AG09319 (cell line): Measurements from ENCODE around the gene PRKAR1A.
"Not testable (repeated sequence)": the region's sequence is repeated elsewhere in the genome, so short reads cannot be mapped to it uniquely, and the experiment has no call there.

Source experiments
- DNase-seq: peaks from one replicate; pipeline ENCODE4 v3.0.0-alpha.2; 2010; ENCODE audit warnings: low read depth; ENCODE audit errors: extremely low read depth
- TF ChIP-seq, protein P1 (sequence below): IDR thresholded peaks from 2 replicates; pipeline ENCODE4 v1.5.1; 2011; ENCODE audit warnings: low read depth, mild to moderate bottlenecking, inconsistent platforms, low read length, moderate library complexity

The PRKAR1A gene

DNA sequence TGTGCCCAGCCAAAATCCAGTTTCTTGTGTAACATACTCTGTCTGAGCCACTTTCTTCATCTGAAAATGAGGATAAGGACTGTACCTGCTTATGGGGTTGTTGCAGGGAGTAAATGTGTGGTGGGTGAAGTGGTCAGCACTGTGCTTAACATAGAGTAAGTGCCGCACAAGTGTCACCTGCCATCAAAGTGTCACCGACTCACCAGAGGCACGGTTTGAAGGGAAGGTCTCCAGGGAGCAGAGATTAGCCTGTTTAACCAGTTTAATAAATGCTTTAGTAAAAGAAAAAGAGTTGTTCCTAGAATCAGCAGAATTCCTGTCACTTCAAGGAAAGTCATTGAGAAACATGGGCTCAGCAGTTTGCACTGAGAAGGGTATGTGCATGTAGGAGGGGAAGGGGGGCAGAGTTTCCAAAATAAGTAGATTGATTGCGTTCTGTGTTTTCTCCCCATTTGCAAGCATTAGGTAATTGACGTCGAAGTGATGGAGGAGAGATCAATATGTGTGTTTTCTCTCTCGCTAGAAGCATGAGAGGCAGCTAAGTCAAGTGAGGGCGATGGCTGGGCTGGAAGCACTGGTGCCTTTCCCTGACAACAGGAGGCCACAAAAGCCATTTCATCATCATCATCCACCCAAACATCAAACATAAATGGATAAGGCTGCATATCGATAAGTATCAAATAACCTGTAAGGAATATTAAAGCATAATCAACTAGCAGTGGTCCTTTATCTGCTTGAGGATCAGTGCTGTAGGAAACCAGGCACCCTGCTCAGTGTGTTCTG, 69.8 kb downstream of the PRKAR1A start:
- no peak for DNase-seq
- TF ChIP-seq, protein P1, sequence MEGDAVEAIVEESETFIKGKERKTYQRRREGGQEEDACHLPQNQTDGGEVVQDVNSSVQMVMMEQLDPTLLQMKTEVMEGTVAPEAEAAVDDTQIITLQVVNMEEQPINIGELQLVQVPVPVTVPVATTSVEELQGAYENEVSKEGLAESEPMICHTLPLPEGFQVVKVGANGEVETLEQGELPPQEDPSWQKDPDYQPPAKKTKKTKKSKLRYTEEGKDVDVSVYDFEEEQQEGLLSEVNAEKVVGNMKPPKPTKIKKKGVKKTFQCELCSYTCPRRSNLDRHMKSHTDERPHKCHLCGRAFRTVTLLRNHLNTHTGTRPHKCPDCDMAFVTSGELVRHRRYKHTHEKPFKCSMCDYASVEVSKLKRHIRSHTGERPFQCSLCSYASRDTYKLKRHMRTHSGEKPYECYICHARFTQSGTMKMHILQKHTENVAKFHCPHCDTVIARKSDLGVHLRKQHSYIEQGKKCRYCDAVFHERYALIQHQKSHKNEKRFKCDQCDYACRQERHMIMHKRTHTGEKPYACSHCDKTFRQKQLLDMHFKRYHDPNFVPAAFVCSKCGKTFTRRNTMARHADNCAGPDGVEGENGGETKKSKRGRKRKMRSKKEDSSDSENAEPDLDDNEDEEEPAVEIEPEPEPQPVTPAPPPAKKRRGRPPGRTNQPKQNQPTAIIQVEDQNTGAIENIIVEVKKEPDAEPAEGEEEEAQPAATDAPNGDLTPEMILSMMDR = no peak

DNA sequence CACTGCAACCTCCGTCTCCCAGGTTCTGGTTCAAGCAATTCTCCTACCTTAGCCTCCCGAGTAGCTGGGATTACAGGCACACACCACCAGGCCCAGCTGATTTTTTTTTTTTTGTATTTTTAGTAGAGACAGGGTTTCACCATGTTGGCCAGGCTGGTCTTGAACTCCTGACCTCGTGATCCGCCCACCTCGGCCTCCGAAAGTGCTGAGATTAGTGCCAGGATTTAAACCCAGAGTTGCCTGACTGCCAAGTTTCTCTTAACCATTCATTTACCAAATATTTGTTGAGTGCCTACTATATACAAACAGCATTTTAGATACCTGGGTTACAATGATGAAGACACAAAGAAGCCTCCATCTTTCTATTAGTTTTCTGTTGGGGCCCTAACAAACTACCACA, 70.6 kb downstream of the PRKAR1A start:
- DNase-seq = not testable (repeated sequence)

DNA sequence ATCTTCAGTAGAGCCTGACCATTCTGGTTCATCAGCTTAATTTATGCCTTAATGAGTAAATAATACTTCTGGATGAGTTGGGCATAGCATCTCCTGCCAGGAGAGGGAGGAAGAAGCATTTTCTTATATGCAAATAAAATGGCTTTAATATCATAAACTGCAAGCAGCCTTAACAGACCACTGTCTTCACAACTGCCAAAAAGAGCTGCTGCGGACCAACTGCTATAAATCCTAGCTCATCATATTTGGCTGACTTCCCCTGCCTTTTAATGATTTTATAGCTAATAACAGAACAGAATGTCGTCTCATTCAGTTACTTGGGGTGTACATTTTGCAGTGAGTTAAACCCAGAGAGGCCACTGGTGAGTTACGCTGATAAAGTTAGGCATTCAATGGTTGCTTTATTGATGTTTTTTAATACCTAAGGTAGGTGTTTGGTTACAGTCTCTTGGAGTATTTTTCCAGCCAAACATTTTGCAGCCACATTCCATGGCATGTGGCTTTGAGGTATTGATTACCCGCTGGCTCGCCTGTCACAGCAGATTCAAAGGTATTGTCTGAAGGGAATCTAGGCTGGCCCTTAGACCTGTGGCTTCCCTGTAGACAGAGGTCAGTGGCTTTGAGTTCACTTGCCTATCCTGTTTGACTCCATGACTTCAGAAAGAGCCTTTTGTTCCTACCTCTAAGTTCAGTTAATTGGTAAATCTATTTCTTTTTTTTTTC, 72.5 kb downstream of the PRKAR1A start:
- TF ChIP-seq, protein P1 = no peak
- DNase-seq = no peak

DNA sequence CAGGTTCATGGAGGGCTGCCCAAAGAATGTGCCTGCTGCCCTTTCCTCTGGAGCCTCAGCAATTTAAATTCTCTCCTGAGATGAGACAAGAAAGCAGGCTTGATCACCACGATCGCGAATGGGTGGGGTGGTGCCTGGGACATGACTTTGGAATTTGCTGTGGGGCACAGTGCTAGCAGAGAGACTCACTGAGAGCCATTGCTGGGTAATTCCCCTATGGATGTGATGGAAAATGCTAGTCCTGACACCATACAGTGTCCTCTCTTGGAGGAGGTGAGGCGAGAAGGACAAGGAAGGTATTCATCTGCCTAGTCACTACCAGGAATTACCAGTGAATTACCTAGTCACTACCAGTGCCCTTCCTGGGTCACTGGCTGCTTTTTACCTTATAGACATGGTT, 73.4 kb downstream of the PRKAR1A start:
- no peak for DNase-seq
- TF ChIP-seq, protein P1 = no peak

DNA sequence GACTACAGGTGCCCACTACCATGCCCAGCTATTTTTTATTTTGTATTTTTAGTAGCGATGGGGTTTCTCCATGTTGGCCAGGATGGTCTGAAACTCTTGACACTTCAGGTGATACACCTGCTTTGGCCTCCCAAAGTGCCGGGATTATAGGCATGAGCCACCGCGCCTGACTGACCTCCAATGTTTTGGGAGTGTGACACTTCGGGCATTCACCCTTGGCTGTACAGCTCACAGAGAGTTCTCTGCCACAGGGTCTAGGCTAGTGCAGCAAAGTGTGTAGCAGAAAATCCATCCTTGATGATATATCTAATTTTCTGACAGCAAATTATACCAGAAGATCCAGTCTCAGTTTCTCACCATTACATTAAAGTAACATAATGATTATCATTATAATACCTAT, 74.8 kb downstream of the PRKAR1A start:
- TF ChIP-seq, protein P1 = no peak
- DNase-seq = no peak

DNA sequence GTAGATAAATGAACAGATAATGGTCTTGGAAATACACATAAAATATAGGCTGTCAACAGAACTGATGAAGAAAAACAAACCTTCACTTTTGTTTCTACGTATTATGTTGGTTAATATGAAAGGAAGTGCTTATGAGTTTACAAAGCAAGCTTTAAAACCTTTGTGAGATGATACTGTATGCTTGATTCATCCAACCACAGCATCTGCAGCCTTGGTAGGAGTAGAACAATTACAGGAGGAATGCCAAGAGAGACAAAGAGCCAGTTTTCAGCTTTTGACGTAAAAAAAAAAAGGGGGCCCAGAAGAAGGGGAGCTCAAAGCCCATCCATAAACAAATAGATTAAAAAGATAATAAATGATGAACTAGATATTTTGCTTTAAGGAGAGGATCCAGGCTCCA, 75.6 kb downstream of the PRKAR1A start:
- DNase-seq = no peak
- TF ChIP-seq, protein P1 = no peak

DNA sequence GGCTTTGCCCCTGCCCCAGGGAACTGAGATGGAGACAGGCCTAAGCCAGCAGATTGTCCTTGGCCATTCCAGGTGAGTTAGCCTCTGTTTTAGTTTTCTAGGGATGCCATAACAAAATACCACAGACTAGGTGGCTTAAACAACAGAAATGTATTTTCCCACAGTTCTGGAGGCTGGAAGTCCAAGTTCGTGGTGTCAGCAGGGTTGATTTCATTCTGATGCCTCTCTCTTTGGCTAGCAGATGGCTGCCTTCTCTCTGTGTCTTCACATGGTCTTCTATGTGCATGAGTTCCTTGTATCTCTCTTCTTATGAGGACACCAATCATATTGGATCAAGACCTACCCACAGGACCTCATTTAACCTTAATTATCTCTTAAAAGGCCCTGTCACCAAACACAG, 76.1 kb downstream of the PRKAR1A start:
- no peak for DNase-seq
- TF ChIP-seq, protein P1 = no peak
